Measurements from ENCODE around the gene PPM1E.

PPM1E gene

GRCh38 chr17:59000022-59000421, 244.4 kb downstream of the PPM1E start:
- no peak for DNase-seq

DNA sequence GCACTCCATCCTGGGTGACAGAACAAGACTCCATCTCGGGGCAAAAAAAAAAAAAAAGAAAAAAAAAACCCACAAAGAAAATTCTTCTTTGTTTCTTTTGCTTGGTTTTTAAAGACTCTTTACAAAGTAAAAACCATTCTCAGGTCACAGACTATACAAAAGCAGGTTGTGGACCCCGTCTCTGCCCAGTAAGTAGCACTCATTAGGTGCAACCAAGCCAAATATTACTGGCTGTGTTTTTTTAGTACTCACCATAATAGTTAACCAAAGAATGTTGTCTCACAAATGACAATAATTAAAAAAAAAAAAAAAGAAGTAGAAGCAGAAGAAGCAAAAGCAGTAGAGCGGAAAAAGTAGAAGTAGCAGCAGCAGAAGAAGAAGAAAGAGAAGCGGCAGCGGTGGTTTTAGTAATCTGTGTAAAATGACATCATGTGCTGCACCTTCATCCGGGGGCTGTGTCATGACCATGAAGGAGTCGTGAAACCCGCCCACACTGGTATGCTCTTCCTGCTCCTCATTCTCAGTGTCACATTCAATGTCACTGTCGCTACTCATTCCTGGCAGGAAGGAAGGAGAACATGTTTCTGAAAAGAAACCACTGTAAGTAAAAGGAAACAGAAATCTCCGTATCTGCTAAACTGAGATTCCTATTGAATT, 245.6 kb downstream of the PPM1E start:
- DNase-seq, result peak; percentile 72

DNA sequence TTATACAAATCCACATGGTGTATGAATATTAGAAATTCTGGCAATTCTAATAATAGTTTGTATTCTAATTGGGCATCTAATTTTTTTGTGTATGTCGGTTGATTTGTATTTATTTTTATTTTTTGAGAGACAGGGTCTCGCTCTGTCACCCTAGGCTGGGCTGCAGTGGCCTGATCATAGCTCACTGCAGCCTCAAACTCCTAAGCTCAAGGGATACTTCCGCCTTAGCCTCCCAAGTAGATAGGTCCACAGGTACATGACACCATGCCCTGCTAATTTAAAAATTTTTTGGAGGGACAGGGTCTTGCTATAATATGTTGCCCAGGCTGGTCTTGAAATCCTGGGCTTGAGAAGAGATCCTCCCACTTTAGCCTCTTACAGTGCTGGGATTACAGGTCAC, 246.5 kb downstream of the PPM1E start:
- no peak for DNase-seq

DNA sequence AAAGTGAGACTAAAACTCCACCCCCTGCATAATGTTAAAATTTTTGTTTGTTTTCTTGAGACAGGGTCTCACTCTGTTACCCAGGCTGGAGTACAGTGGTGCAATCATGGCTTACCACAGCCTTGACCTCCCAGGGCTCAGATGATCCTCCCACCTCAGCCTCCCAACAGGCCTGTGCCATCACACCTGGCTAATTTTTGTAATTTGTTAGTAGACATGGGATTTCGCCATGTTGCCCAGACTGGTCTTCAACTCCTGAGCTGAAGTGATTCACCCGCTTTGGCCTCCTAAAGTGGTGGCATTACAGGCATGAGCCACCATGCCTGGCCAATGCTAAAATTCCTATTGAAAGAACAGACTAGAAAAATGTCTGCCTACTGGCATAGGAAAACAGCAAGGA, 247.2 kb downstream of the PPM1E start:
- no peak for DNase-seq

GRCh38 chr17:59003860-59004259, 248.2 kb downstream of the PPM1E start:
- no peak for DNase-seq

- DNase-seq, result peak; percentile 86
These were observed 248.9 kb downstream of the PPM1E start for GRCh38 chr17:59004338-59005111.

- DNase-seq, result no peak
These were observed 252.3 kb downstream of the PPM1E start for GRCh38 chr17:59007995-59008394.

DNA sequence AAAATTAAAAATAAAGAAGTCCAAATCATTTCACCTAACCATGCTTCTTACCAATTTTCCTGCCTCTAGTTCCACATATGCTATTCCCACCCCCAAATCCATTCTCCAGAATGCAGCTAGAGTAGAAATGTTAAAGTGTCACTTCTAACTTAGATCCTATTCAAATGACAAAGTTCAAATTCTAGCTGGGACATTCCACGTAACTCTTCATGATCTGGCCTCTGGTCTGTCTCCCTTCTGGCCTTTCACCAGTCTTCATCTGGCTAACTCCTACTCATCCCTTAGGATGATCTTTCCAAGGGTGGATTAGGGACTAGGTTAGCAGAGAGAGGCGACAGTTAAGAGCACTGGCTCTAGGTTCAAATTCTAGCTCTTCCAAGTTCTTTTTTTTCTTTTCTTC, 253.1 kb downstream of the PPM1E start:
- no peak for DNase-seq

- no peak for DNase-seq
These were observed 254.4 kb downstream of the PPM1E start for GRCh38 chr17:59010026-59010425.

- DNase-seq, result peak; percentile 60
These were observed 256.3 kb downstream of the PPM1E start for GRCh38 chr17:59011975-59012374.

GRCh38 chr17:59018019-59018418, 262.4 kb downstream of the PPM1E start:
- no peak for DNase-seq

- no peak for DNase-seq
These were observed 269.3 kb downstream of the PPM1E start for GRCh38 chr17:59024916-59025315.

- DNase-seq, result no peak
These were observed 270.7 kb downstream of the PPM1E start for GRCh38 chr17:59026176-59026939.

- no peak for DNase-seq
These were observed 272.1 kb downstream of the PPM1E start for GRCh38 chr17:59027750-59028149.

DNA sequence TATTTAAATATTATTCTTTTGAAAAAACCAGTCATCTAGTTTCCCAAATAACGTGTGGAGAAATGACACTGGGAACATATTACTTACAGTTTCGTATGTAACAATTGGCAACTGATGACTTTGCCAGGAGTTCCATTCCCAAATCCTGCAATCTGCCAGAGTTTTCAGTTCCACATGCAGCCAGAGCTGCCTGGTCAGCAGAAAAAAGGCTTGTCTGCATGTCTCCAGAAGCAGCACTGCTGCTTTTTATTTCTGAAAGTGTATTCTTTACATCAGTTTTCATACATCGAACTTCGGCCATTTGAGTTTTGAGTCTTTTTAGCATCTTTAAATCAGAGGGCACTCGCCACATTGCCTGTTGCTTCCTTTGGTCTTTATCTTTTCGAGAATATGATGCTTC, 272.7 kb downstream of the PPM1E start:
- no peak for DNase-seq

DNA sequence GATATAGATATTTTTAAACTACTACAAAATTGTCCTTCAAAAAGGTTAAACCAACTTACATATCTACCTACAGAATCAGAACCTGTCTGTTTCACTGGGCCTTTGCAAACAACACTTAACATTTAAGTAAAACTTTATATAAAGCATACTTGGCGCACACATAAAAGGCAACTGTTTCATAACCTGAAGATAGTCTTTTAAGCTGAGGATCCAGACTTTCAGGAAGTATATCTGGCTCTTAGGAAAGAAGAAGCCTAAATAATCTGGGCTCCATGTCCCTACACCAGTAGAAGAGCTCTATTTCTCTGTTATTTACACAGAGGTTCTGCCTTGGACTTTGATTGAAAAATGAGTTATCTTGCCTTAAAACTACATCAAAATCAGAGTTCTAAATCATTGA, 275.2 kb downstream of the PPM1E start:
- no peak for DNase-seq
